COLO668 (cell line): ENCODE data around the gene RBM42.
"Not testable (repeated sequence)": the region's sequence is repeated elsewhere in the genome, so short reads cannot be mapped to it uniquely, and the experiment has no call there.

Experiments used
- DNase-seq: peaks from one replicate; lab custom pipeline; 2025; ENCODE audit not compliant: unreplicated experiment; lab: John Stamatoyannopoulos, UW

RBM42 gene

GRCh38 chr19:35648017-35648961 lies 19.5 kb downstream of the RBM42 start, which contains the start of gene COX6B1:
TSS of gene COX6B1 (plus strand) at chr19:35648323. CDS start at chr19:35651244, 2,921 bp downstream.
- DNase-seq, result peak; percentile 94

- no peak for DNase-seq
Observed at GRCh38 chr19:35650581-35650980, 21.7 kb downstream of the RBM42 start.

GRCh38 chr19:35654828-35655227 lies 26.0 kb downstream of the RBM42 start:
- not testable (repeated sequence) for DNase-seq

GRCh38 chr19:35655600-35655999 lies 26.8 kb downstream of the RBM42 start:
- no peak for DNase-seq

GRCh38 chr19:35656700-35657099 lies 27.9 kb downstream of the RBM42 start:
- no peak for DNase-seq

GRCh38 chr19:35657904-35658700 lies 29.3 kb downstream of the RBM42 start:
- peak; percentile 5 for DNase-seq

GRCh38 chr19:35661995-35662340 lies 33.1 kb downstream of the RBM42 start:
- no peak for DNase-seq

GRCh38 chr19:35663981-35664380 lies 35.1 kb downstream of the RBM42 start:
- DNase-seq, result no peak

GRCh38 chr19:35665157-35665556 lies 36.3 kb downstream of the RBM42 start:
- DNase-seq, result no peak

GRCh38 chr19:35665604-35666003 lies 36.8 kb downstream of the RBM42 start:
- no peak for DNase-seq

- DNase-seq, result no peak
Observed at GRCh38 chr19:35666251-35666913, 37.5 kb downstream of the RBM42 start, which contains the start of gene UPK1A. TSS of gene UPK1A (plus strand) at chr19:35666517. CDS start at chr19:35666813, 296 bp downstream.

- no peak for DNase-seq
Observed at GRCh38 chr19:35669566-35669965, 40.7 kb downstream of the RBM42 start.

GRCh38 chr19:35669974-35670373 lies 41.1 kb downstream of the RBM42 start:
- no peak for DNase-seq

GRCh38 chr19:35670686-35671085 lies 41.9 kb downstream of the RBM42 start:
- no peak for DNase-seq

- no peak for DNase-seq
Observed at GRCh38 chr19:35671818-35672217, 43.0 kb downstream of the RBM42 start.

GRCh38 chr19:35673121-35673804 lies 44.4 kb downstream of the RBM42 start:
- peak; percentile 26 for DNase-seq

- DNase-seq, result no peak
Observed at GRCh38 chr19:35675589-35676140, 46.8 kb downstream of the RBM42 start.
